Esophagus squamous epithelium (tissue), 4 donors: Measurements from ENCODE around the gene KCNB1.

Source experiments
- POLR2A ChIP-seq, 4 donors: fragments of 450-650 bp; IDR thresholded peaks; one replicate each; pipeline ENCODE4 v1.6.1; 2017; ENCODE audit warnings: antibody characterized with exemption in 4 of 4, mild to moderate bottlenecking in 4 of 4, moderate library complexity in 3 of 4
- TF ChIP-seq, protein P1 (sequence below), 6 experiments: fragments of 450-650 bp in 4 of 6; fragments of 200-600 bp in 2 of 6; sonication (generic) in 2 of 6; IDR thresholded peaks; one replicate each; pipeline ENCODE4 v1.5.1; 2016 to 2019; ENCODE audit warnings: antibody characterized with exemption in 6 of 6, mild to moderate bottlenecking in 4 of 6, moderate library complexity in 4 of 6

DNA sequence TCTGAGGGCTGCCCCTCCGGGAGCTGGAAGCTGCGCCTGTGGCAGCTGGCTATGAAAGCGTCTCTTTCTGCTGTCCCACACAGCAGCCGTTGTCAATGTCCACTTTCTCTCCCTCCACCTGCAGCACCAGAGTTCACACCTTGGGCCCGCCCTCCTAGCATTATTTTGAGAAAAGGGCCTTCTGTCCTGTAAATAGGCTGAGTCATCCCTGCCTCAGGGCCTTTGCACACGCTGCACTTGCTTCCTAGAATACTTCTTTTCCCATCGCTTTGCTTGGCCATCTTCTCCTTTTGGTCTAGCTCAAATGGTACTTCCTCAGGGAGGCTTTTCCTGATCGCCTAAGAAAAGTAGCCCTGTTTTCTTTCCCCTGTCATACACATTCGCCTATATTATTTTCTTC is 135.3 kb downstream of the KCNB1 start:
- TF ChIP-seq, protein P1, sequence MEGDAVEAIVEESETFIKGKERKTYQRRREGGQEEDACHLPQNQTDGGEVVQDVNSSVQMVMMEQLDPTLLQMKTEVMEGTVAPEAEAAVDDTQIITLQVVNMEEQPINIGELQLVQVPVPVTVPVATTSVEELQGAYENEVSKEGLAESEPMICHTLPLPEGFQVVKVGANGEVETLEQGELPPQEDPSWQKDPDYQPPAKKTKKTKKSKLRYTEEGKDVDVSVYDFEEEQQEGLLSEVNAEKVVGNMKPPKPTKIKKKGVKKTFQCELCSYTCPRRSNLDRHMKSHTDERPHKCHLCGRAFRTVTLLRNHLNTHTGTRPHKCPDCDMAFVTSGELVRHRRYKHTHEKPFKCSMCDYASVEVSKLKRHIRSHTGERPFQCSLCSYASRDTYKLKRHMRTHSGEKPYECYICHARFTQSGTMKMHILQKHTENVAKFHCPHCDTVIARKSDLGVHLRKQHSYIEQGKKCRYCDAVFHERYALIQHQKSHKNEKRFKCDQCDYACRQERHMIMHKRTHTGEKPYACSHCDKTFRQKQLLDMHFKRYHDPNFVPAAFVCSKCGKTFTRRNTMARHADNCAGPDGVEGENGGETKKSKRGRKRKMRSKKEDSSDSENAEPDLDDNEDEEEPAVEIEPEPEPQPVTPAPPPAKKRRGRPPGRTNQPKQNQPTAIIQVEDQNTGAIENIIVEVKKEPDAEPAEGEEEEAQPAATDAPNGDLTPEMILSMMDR (IDR thresholded peaks at IDR 0.05), result no peak
- no peak for TF ChIP-seq POLR2A (IDR thresholded peaks at IDR 0.05)
